HepG2 (cell line): Measurements from ENCODE around the gene KRTAP5-1. TPM values are rescaled to one million over a fixed set of nuclear protein-coding genes. Genes with fewer than 3 reads are reported as not detected.

ENCODE experiments used
- ATAC-seq: fragments of 200-7000 bp; cut with Tn5 transposase; 3 replicates; pipeline ENCODE4 v1.9.1; 2020; ENCODE audit warnings: mild to moderate bottlenecking, moderate library complexity
- BruUV-seq: library from RNA; stranded (reverse); fragments of 400-500 nt; replicated peaks from 2 replicates; lab custom pipeline; 2021; lab: Mats Ljungman, UMichigan
- CTCF ChIA-PET: fragments of 300-600 bp; formaldehyde crosslinking; extraction: SDS; loops from one replicate; lab custom pipeline; 2021; ENCODE audit warnings: low total read pairs, inconsistent platforms, low intra/inter-chr PET ratio; lab: Yijun Ruan, JAX
- POLR2A ChIA-PET: fragments of 350-600 bp; sonication (Branson Sonifier 250); formaldehyde crosslinking; loops from one replicate; lab custom pipeline; 2020; ENCODE audit warnings: antibody characterized with exemption, inconsistent platforms; lab: Yijun Ruan, JAX
- DNase-seq: peaks from one replicate; pipeline ENCODE4 v3.0.0-alpha.2; 2015; ENCODE audit warnings: low spot score
- FAIRE-seq: peaks from 3 replicates; lab custom pipeline; 2011; peaks lifted over from hg19 to GRCh38; lab: Jason Lieb, UNC
- H2AFZ ChIP-seq: one replicate; pipeline ENCODE4 v1.6.1; 2011; ENCODE audit warnings: low read length, inconsistent platforms
- H3K27ac ChIP-seq: fragments of 300-600 bp; 3 replicates; pipeline ENCODE4 v1.8.0; 2011; ENCODE audit warnings: mixed run types, mild to moderate bottlenecking, mixed read lengths, low read length, inconsistent platforms; ENCODE audit not compliant: insufficient read depth; ENCODE audit errors: extremely low read length
- H3K27me3 ChIP-seq, 2 experiments: fragments of 200-600 bp in 1 of 2; 2 replicates in 1 of 2; 3 replicates in 1 of 2; pipeline versions ENCODE4 v1.6.0 to v1.8.0; 2011; ENCODE audit warnings: low read length in 2 of 2, mild to moderate bottlenecking in 2 of 2, moderate library complexity in 2 of 2, inconsistent platforms in 1 of 2; ENCODE audit not compliant: insufficient read depth in 2 of 2, control insufficient read depth in 1 of 2
- H3K36me3 ChIP-seq, 2 experiments: fragments of 200-600 bp in 1 of 2; replicated peaks in 1 of 2; 2 replicates in 1 of 2; 3 replicates in 1 of 2; pipeline versions ENCODE4 v1.5.1 to v1.8.0; 2011; ENCODE audit warnings: low read length in 2 of 2, inconsistent platforms in 1 of 2; ENCODE audit not compliant: insufficient read depth in 2 of 2, control insufficient read depth in 1 of 2
- H3K4me1 ChIP-seq: 2 replicates; pipeline ENCODE4 v1.5.1; 2012; ENCODE audit warnings: low read length, inconsistent platforms; ENCODE audit not compliant: insufficient read depth
- H3K4me2 ChIP-seq: 2 replicates; pipeline ENCODE4 v1.6.0; 2011; ENCODE audit warnings: low read depth, low read length, inconsistent platforms
- H3K4me3 ChIP-seq, 3 experiments: fragments of 200-600 bp in 1 of 3; sonication (generic), shearing (Covaris generic) in 1 of 3; replicated peaks in 1 of 3; 2 replicates each; pipeline ENCODE4 v1.5.1; 2011 to 2016; ENCODE audit warnings: low read length in 3 of 3, inconsistent platforms in 2 of 3, low read depth in 2 of 3, mild to moderate bottlenecking in 2 of 3, control low read depth in 1 of 3, mixed read lengths in 1 of 3; ENCODE audit not compliant: insufficient read depth in 1 of 3
- H3K79me2 ChIP-seq: one replicate; pipeline ENCODE4 v1.6.1; 2011; ENCODE audit warnings: low read length, inconsistent platforms; ENCODE audit not compliant: insufficient read depth
- H3K9ac ChIP-seq: 2 replicates; pipeline ENCODE4 v1.6.0; 2011; ENCODE audit warnings: mild to moderate bottlenecking, low read depth, low read length, inconsistent platforms; ENCODE audit not compliant: insufficient read depth
- H3K9me3 ChIP-seq: 2 replicates; pipeline ENCODE4 v1.5.1; 2012; ENCODE audit warnings: mild to moderate bottlenecking, low read length
- H4K20me1 ChIP-seq: 2 replicates; pipeline ENCODE4 v1.6.0; 2011; ENCODE audit warnings: inconsistent platforms, mild to moderate bottlenecking, low read length, moderate library complexity; ENCODE audit not compliant: insufficient read depth
- HES4 ChIP-seq: sonication (generic); formaldehyde crosslinking; IDR thresholded peaks from 2 replicates; pipeline ENCODE4 v1.9.0; 2021; ENCODE audit warnings: mild to moderate bottlenecking, missing genetic modification reagents, borderline replicate concordance
- KLF13 ChIP-seq: sonication (generic); formaldehyde crosslinking; IDR thresholded peaks from 2 replicates; pipeline ENCODE4 v1.4.0; 2020; ENCODE audit warnings: mild to moderate bottlenecking, missing genetic modification reagents
- RXRB ChIP-seq: IDR thresholded peaks from 2 replicates; pipeline ENCODE4 v1.6.1; 2016; ENCODE audit warnings: borderline replicate concordance, missing genetic modification reagents, missing compliant biosample characterization
- TGIF2 ChIP-seq: IDR thresholded peaks from 2 replicates; pipeline ENCODE4 v1.6.1; 2016; ENCODE audit warnings: control low read depth, missing compliant biosample characterization
- THYN1 ChIP-seq: sonication (generic); formaldehyde crosslinking; IDR thresholded peaks from 2 replicates; pipeline ENCODE4 v1.8.1; 2023; ENCODE audit warnings: low read depth, mild to moderate bottlenecking, moderate library complexity, missing genetic modification reagents, borderline replicate concordance
- ZNF12 ChIP-seq: sonication (generic); formaldehyde crosslinking; IDR thresholded peaks from 2 replicates; pipeline ENCODE4 v1.5.0; 2020; ENCODE audit warnings: missing genetic modification reagents
- ZNF350 ChIP-seq: sonication (generic); formaldehyde crosslinking; IDR thresholded peaks from 2 replicates; pipeline ENCODE4 v1.4.0; 2020; ENCODE audit warnings: mild to moderate bottlenecking, low read depth, missing genetic modification reagents, borderline replicate concordance
- ZNF546 ChIP-seq: sonication (generic); formaldehyde crosslinking; conservative IDR thresholded peaks from 2 replicates; pipeline ENCODE4 v1.8.1; 2023; ENCODE audit warnings: mild to moderate bottlenecking, missing genetic modification reagents
- ZNF776 ChIP-seq: sonication (generic); formaldehyde crosslinking; IDR thresholded peaks from 2 replicates; pipeline ENCODE4 v1.4.0; 2020; ENCODE audit warnings: mild to moderate bottlenecking, missing genetic modification reagents
- ZNF841 ChIP-seq: sonication (generic); formaldehyde crosslinking; IDR thresholded peaks from 2 replicates; pipeline ENCODE4 v1.8.1; 2023; ENCODE audit warnings: missing genetic modification reagents, borderline replicate concordance
- ZNF879 ChIP-seq: sonication (generic); formaldehyde crosslinking; IDR thresholded peaks from 2 replicates; pipeline ENCODE4 v1.8.1; 2023; ENCODE audit warnings: missing genetic modification reagents
- WGBS: methylation state at CpG from one replicate; pipeline ENCODE4 v1.1.6; 2017; ENCODE audit warnings: low lambda C conversion rate; 5-methylcytosine and 5-hydroxymethylcytosine counted together
- in situ Hi-C: cut with HindIII; loops from 2 replicates; pipeline ENCODE4 v1.10.0; 2017; ENCODE audit warnings: low pct_unique_long_range_greater_than_20kb; ENCODE audit not compliant: extremely low pct_ligation_motif_present
- intact Hi-C: fragments of 100-400 bp; cut with micrococcal nuclease; formaldehyde crosslinking; loops from one replicate; pipeline ENCODE4 v1.10.0; 2022; ENCODE audit not compliant: unreplicated experiment
- polyA plus RNA-seq, 8 experiments: library from polyadenylated mRNA; depleted of rRNA in 3 of 8; stranded (reverse) in 7 of 8; unstranded in 1 of 8; fragments of >200 nt; fragmentation: Illumina TruSeq in 4 of 8; extraction: Trizol in 4 of 8; gene quantifications; 2 replicates each; pipeline versions ENCODE4 v1.2.1 to v1.2.3, GENCODE V29; 2011 to 2016; ENCODE audit warnings: low read depth in 4 of 8, missing spikeins in 1 of 8, mixed read lengths in 1 of 8; ENCODE audit not compliant: insufficient read depth in 1 of 8
- total RNA-seq, 5 experiments: library from RNA; depleted of rRNA; stranded (reverse); fragments of >200 nt; fragmentation: Illumina TruSeq; extraction: Trizol; gene quantifications; 2 replicates each; pipeline ENCODE4 v1.2.3, GENCODE V29; 2016; ENCODE audit warnings: low read depth in 1 of 5
- TF ChIP-seq, protein P1 (sequence below): sonication (generic); formaldehyde crosslinking; IDR thresholded peaks from 2 replicates; pipeline ENCODE4 v1.4.0; 2020; ENCODE audit warnings: mild to moderate bottlenecking, low read depth, missing genetic modification reagents
- TF ChIP-seq, protein P2 (sequence below): sonication (generic); formaldehyde crosslinking; IDR thresholded peaks from 2 replicates; pipeline ENCODE4 v1.4.0; 2020; ENCODE audit warnings: missing genetic modification reagents, borderline replicate concordance

KRTAP5-1 gene
- total and polyA plus RNA-seq, 2 of the 13 experiments (the other 11 are each of a cell fraction or from before 2014, with no cell fraction given): not detected

DNA sequence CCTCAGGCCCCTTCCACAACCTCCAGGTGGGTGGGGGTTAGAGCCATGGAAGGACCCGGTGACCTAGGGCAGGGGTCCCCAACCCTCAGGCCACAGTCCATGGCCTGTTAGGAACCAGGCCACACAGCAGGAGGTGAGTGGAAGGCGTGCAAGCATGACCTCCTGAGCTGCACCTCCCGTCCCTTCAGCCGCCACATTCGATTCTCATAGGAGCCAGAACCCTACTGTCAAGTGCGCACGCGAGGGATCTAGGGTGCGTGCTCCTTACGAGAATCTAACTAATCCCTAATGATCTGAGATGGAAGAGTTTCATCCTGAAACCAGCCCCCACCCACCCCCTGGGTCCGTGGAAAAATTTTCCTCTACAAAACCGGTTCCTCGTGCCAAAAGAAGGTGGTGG, 40.5 kb upstream of the KRTAP5-1 start:
- no TSS peak for BruUV-seq
- Histone ChIP-seq H3K27ac (no peak overlapping the region), H4K20me1 (no peaks in the 10 kb centered on the region), H3K27me3 (peaks cover 15 to 55% of the 10 kb centered on the region in 2 experiments), H3K4me2 (no peak overlapping the region), H3K4me1 (no peaks in the 10 kb centered on the region), H3K9me3 (no peaks in the 10 kb centered on the region), H3K9ac (no peak overlapping the region), H2AFZ (no peak overlapping the region), H3K79me2 (no peaks in the 10 kb centered on the region), H3K36me3 (no peaks in the 10 kb centered on the region), H3K4me3 (no peak overlapping the region)
- no peak for ATAC-seq
- TF ChIP-seq THYN1 (CRISPR knock-in tag): no peak
- no peak for FAIRE-seq
- CTCF ChIA-PET: no interaction called here
- 31% methylated on average over 11 of the region's 13 CpGs for WGBS
- in situ Hi-C loops: no loop called here
- intact Hi-C loops: loop anchor here (5.0 kb wide), 1 partner anchor 78 kb away; no protein-coding TSS in a partner anchor
- POLR2A ChIA-PET: no interaction called here
- no peak for DNase-seq

DNA sequence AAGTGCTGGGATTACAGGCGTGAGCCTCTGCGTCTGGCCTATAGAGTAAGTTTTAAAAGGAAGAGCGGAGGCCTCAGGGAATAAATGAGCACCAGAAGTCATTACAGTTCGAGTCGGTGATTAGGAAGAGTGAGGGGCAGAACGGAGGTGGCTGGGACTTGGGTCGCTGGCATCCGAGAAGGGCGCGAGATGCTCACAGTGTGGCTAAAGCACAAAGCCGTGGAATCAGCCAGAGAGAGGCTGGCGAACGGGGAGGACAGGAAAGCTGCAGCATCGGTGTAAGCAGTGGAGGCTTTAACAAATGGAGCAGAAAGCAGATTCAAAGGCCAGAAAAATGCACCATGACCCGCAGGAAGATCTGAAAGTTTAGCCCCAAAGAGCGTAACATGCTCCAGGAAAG, 39.5 kb upstream of the KRTAP5-1 start:
- no peak for ATAC-seq
- Histone ChIP-seq H2AFZ (no peak overlapping the region), H4K20me1 (no peaks in the 10 kb centered on the region), H3K9me3 (no peaks in the 10 kb centered on the region), H3K27me3 (peaks cover 15 to 52% of the 10 kb centered on the region in 2 experiments), H3K36me3 (no peaks in the 10 kb centered on the region), H3K9ac (no peak overlapping the region), H3K27ac (no peak overlapping the region), H3K4me3 (no peak overlapping the region), H3K4me1 (no peaks in the 10 kb centered on the region), H3K79me2 (no peaks in the 10 kb centered on the region), H3K4me2 (no peak overlapping the region)
- POLR2A ChIA-PET: no interaction called here
- 36% methylated on average over 16 of the region's 16 CpGs for WGBS
- no peak for DNase-seq
- CTCF ChIA-PET: no interaction called here
- BruUV-seq: no TSS peak
- in situ Hi-C loops (no loop called here), intact Hi-C loops (loop anchor here (5.0 kb wide), 1 partner anchor 77 kb away; no protein-coding TSS in a partner anchor)
- no peak for FAIRE-seq
- TF ChIP-seq, protein P1, sequence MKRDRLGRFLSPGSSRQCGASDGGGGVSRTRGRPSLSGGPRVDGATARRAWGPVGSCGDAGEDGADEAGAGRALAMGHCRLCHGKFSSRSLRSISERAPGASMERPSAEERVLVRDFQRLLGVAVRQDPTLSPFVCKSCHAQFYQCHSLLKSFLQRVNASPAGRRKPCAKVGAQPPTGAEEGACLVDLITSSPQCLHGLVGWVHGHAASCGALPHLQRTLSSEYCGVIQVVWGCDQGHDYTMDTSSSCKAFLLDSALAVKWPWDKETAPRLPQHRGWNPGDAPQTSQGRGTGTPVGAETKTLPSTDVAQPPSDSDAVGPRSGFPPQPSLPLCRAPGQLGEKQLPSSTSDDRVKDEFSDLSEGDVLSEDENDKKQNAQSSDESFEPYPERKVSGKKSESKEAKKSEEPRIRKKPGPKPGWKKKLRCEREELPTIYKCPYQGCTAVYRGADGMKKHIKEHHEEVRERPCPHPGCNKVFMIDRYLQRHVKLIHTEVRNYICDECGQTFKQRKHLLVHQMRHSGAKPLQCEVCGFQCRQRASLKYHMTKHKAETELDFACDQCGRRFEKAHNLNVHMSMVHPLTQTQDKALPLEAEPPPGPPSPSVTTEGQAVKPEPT (CRISPR knock-in tag): no peak
- TF ChIP-seq HES4 (CRISPR knock-in tag): no peak
- TF ChIP-seq ZNF12 (CRISPR knock-in tag): no peak
- no peak for TF ChIP-seq ZNF776 (CRISPR knock-in tag)
- TF ChIP-seq, protein P2, sequence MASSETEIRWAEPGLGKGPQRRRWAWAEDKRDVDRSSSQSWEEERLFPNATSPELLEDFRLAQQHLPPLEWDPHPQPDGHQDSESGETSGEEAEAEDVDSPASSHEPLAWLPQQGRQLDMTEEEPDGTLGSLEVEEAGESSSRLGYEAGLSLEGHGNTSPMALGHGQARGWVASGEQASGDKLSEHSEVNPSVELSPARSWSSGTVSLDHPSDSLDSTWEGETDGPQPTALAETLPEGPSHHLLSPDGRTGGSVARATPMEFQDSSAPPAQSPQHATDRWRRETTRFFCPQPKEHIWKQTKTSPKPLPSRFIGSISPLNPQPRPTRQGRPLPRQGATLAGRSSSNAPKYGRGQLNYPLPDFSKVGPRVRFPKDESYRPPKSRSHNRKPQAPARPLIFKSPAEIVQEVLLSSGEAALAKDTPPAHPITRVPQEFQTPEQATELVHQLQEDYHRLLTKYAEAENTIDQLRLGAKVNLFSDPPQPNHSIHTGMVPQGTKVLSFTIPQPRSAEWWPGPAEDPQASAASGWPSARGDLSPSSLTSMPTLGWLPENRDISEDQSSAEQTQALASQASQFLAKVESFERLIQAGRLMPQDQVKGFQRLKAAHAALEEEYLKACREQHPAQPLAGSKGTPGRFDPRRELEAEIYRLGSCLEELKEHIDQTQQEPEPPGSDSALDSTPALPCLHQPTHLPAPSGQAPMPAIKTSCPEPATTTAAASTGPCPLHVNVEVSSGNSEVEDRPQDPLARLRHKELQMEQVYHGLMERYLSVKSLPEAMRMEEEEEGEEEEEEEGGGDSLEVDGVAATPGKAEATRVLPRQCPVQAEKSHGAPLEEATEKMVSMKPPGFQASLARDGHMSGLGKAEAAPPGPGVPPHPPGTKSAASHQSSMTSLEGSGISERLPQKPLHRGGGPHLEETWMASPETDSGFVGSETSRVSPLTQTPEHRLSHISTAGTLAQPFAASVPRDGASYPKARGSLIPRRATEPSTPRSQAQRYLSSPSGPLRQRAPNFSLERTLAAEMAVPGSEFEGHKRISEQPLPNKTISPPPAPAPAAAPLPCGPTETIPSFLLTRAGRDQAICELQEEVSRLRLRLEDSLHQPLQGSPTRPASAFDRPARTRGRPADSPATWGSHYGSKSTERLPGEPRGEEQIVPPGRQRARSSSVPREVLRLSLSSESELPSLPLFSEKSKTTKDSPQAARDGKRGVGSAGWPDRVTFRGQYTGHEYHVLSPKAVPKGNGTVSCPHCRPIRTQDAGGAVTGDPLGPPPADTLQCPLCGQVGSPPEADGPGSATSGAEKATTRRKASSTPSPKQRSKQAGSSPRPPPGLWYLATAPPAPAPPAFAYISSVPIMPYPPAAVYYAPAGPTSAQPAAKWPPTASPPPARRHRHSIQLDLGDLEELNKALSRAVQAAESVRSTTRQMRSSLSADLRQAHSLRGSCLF (CRISPR knock-in tag): no peak
- no peak for TF ChIP-seq ZNF546
- TF ChIP-seq ZNF879 (CRISPR knock-in tag): no peak
- no peak for TF ChIP-seq ZNF350 (CRISPR knock-in tag)
- TF ChIP-seq RXRB (CRISPR knock-in tag): no peak
- TF ChIP-seq ZNF841 (CRISPR knock-in tag): no peak
- no peak for TF ChIP-seq TGIF2
- TF ChIP-seq KLF13: no peak
